Activated effector memory CD4-positive, alpha-beta T cell treated with Interleukin-2 at 50 U/mL for 16 hours (primary cell): ENCODE data around the gene APOBEC4.
"Not testable (repeated sequence)": the region's sequence is repeated elsewhere in the genome, so short reads cannot be mapped to it uniquely, and the experiment has no call there.

Experiments used
- DNase-seq: peaks from one replicate; pipeline ENCODE4 v3.0.0-alpha.2; 2020

APOBEC4 gene

DNA sequence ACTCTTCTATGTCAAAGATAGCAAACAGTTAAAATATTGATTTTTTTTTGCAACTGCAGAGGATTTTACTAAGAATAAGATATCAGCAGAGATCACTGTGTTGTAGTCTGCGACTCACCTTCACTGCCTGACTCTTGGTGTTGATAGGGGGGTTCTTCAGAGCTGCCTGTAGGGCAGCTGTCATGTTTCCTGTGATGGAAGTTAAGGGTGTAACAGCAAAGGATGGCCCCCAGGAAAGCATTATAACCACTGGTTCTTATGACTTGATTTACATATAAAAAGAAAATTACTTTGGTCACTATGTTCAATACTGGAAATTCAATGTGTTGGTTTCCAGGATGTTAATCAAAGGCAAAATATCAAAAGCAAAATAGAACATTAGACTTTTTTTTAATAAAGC lies 20.2 kb downstream of the APOBEC4 start:
- no peak for DNase-seq

DNA sequence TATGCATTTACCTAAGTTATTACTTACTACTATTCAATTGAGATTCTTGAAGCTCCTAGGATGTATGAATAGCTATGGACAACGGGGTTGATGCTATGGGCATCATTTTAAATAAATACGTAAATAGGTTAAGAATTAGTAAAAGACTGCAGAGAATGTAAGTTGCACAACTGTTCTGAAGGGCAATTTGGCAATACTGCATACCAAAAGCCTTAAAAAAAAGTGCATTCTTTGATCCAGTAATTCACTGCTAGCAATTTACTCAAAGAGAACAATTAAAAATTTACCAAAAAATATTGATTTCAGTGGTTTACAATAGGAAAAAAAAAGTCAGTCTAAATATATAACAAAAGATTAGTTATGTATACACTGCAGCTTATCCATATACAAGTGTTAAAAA lies 21.0 kb downstream of the APOBEC4 start:
- no peak for DNase-seq

GRCh38 chr1:183630748-183631147 lies 22.4 kb downstream of the APOBEC4 start:
- DNase-seq: no peak

- no peak for DNase-seq
Measured at GRCh38 chr1:183628537-183628936, 24.6 kb downstream of the APOBEC4 start.

GRCh38 chr1:183626236-183626635 lies 26.9 kb downstream of the APOBEC4 start:
- not testable (repeated sequence) for DNase-seq

DNA sequence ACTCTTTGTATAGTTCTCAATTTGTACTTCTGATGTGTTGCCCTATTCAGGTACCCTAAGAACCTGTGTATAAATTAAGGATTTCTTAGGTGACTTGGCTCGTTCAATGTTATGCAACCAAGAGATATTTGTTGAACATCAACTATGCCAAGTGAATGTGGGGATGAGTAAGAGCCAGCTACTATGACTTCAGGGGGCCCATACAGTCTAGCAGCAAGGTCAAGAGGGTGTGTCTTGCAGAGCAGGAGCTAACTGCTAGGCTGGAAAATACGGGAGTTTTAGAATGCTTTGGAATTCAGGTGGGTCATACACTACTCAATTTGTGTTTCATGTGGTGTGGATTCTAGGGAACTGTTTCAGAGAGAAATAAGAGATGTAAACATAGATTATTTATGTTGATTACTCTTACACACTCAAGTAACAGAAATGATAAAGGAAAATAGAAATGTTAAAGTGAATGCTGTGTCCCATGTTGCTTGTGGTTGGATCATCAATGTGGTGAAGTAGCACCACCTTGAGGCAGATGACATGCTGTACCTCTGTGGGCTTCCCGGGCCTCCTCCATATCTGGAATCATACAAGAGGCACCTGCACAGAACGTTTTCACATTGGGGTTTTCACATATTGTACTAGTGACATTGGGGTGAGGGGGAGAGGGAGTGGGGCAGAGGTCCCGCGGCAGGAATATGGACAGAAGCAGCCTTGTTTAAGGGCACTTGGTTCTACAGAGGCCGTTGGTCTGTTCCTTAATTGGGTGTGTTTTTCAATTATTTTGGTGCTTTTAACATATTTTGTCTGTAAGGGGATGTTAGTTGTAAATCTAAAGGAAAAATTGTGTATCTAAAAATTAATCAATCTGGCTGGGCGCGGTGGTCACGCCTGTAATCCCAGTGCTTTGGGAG lies 30.0 kb downstream of the APOBEC4 start:
- peak; percentile 15 for DNase-seq

DNA sequence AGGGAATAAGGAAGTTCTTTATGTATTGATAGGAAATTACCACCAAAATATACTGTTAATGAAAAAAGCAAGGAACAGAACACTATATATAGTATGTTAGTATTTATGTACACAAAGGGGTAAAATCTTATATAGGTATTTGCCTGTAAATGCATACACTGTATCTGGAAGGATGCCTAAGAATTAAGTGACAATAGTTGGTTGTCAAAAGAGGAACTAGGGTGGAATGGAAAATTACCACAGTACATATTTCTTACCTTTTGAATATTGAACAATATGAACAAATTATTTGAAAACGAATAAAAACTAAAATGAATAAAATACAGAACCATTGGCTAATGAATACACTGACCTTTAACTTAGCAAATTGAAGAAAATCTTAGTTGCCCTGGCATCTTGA lies 31.1 kb downstream of the APOBEC4 start:
- DNase-seq: no peak

DNA sequence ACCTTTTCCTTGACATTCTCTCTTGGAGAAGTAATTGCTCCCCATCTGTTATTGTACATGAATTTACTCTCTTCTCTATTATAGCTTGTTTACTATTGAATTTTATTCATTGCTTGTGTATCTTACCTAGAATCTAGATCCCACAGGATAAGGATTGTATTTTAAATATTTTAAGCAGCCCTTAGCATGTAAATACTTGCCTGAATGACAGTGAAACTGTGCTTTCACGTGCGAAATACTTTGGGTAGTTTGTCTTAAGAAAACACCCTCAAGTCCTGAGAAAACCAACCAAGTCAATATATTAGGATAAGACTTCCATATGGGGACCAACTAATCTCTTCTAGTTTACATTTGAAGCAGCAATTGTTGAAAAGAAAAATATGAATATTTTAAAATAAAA lies 32.8 kb downstream of the APOBEC4 start:
- no peak for DNase-seq

DNA sequence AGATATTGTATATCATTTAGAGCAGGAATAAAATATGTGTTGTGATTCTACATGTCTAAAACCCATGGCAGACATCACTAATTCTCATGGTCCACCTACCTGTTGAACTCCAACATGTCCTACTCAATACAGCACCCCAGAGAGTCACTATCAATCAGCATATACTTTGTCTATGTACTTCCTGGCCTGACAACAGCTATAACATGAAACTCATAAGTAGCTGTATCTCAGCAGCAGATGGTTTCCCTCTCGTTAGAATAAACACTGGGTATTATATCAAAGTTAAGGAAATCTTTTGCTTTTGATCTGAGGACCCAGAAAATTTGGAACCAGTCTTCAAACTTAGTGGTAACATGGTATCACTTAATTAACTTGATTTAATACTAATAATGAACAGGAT lies 33.3 kb downstream of the APOBEC4 start:
- no peak for DNase-seq

DNA sequence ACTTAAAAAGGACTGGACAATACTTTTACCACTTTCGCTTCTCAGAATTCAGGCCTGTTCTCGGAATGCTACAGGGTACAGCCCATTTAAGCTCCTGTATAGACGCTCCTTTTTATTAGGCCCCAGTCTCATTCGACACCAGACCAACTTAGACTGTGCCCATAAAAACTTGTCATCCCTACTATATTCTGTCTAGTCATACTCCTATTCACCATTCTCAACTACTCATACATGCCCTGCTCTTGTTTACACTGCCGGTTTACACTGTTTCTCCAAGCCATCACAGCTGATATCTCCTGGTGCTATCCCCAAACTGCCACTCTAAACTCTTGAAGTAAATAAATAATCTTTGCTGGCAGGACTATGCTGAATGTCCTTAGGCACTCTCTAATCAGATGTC lies 34.9 kb downstream of the APOBEC4 start:
- not testable (repeated sequence) for DNase-seq

GRCh38 chr1:183612975-183613374 lies 40.1 kb downstream of the APOBEC4 start:
- DNase-seq: not testable (repeated sequence)

DNA sequence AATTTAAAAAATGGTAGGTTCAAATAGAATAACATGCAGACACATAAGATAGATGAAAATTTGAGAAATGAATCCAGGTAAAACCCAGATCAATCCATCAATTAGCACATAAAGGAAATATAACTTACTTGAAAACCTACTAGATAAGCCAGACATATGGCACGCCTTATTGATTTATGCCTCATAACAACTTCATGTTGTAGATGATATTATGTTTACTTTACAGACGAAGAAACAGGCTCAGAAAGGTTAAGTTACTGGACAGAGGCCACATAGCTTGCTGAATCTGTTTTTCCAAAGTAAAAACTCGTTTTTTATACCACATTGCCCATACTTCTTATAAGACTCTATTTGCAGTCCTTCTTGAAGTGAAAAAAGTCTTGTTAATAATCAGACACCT lies 40.7 kb downstream of the APOBEC4 start:
- no peak for DNase-seq

DNA sequence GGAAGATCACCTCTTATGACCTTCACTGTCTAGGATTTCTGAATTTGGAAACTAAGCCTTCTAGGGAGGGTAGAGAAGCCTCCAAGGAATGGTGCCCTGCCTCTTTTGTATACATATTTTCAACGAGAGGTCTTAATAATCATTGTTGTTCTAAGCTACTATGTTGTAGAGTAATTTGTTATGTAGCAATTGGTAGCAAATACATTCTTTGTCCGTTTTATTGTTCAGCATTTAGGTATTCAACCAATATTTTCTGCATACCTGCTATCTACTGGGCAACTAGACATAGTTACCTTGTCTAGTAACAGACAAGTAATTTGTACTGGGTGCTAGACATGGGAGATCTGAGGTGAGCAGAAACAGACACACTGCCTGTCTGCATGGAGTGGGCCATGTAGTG lies 42.1 kb downstream of the APOBEC4 start:
- no peak for DNase-seq

DNA sequence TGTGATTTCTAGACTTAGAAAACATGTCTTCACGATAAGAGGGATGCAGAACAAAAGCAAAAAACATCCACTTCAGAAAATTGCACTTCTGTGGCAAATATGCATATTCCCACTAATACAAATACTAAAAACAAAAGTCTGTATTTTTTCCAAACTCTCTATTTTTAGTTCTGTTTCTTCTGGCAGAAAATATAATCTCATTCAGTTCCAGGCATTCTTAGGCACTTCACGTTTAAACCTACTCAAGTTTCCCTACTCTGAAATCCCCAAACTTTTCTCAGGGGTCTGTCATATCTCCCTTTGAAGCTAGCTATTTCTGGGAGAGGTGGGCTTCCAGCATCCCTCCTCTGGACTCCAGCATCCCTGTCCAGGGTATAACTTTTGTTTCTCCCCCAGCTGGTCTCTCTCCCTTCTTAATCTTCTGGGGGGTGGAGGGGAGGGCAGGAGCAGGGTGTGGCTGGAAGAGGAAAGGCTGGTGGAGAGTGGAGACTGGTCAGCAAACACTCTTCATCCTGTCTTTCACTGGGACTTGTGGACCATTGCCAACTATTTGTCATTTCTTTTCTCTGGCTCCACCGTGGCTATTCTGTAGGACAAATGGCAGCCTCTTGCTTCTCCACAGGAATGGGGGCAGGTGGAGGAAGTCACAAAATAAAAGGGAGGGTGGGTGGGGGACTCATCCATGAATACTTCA lies 43.2 kb downstream of the APOBEC4 start:
- no peak for DNase-seq

GRCh38 chr1:183609313-183609712 lies 43.8 kb downstream of the APOBEC4 start:
- DNase-seq: no peak

DNA sequence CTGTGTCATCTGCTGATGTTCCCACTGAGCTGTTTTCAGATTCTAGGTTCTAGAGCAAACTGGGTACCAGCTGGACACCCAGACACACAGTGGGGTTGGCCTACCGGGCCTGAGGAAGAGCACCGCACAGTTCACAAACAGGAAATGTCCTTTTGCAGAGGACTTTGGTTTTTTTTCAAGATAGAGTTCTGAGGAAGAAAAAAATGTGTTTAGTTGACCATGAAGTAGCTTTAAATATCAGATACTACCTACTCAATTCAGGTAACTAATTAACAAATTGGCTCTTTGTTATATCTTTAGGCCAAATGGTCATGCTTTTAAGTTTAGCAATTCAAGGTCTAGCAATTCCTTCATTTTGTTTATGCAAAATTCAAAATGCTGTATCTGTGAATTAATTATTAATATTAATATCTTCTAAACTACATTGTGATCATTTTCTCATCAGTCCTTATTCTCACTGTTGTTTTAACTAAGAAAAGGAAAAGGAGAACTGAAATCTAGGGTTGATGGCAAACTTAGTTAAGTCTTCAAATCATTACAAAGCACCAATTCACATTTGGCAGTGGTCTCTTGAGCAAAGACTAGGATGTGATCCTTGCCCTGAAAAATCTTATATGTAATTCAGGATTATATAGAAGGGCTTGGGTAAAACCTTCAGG lies 45.7 kb downstream of the APOBEC4 start:
- DNase-seq: no peak

GRCh38 chr1:183605904-183606303 lies 47.2 kb downstream of the APOBEC4 start:
- DNase-seq: no peak

GRCh38 chr1:183604815-183605214 lies 48.3 kb downstream of the APOBEC4 start:
- DNase-seq: no peak

- no peak for DNase-seq
Measured at GRCh38 chr1:183604038-183604808, 48.9 kb downstream of the APOBEC4 start.

- DNase-seq: no peak
Measured at GRCh38 chr1:183602510-183602909, 50.6 kb downstream of the APOBEC4 start.

GRCh38 chr1:183600634-183601033 lies 52.5 kb downstream of the APOBEC4 start:
- DNase-seq: no peak

DNA sequence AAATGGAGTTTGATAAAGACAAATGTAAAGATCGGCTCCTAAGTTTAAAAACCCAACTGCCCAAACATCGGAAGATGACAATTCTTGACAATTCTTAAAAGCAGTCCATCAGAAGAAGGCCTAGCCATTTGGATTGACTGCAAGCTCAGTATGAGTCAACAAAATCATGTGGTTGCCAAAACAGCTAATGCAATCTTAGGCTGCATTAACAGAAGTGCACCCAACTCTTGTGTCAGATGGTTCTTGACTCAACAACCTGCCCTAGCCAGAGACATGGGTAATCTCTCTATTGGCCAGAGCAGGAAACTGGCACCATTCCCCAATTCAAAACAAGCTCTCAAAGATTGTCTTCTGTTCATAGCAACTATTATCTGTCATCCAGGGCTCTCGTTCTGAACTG lies 53.0 kb downstream of the APOBEC4 start:
- DNase-seq: no peak

DNA sequence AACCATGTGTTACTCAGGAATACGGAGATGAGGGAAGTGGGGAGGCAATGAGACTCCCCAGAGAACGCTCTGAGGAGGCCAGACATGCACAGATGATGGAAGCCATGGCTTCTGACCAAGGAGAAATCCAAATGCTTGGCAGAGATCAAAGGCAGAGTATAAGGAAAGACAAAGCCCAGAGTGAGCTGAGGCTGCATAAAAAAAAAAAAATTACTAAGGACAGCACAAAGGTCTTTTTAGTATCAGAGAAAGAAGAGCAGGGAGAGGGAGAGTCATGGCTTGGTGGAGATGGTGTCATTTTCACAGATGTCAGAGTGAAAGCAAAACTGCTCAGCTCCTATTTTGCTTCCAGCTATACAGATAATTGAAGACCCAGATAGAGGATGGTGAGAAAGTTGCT lies 54.7 kb downstream of the APOBEC4 start:
- no peak for DNase-seq
